GM18861 (cell line): ENCODE measurements around the gene MASP1.

ENCODE experiments used
- ATAC-seq: cut with Tn5 transposase; IDR thresholded peaks from one replicate; pipeline ENCODE4 v1.9.1; 2021; ENCODE audit not compliant: unreplicated experiment

The MASP1 gene

DNA sequence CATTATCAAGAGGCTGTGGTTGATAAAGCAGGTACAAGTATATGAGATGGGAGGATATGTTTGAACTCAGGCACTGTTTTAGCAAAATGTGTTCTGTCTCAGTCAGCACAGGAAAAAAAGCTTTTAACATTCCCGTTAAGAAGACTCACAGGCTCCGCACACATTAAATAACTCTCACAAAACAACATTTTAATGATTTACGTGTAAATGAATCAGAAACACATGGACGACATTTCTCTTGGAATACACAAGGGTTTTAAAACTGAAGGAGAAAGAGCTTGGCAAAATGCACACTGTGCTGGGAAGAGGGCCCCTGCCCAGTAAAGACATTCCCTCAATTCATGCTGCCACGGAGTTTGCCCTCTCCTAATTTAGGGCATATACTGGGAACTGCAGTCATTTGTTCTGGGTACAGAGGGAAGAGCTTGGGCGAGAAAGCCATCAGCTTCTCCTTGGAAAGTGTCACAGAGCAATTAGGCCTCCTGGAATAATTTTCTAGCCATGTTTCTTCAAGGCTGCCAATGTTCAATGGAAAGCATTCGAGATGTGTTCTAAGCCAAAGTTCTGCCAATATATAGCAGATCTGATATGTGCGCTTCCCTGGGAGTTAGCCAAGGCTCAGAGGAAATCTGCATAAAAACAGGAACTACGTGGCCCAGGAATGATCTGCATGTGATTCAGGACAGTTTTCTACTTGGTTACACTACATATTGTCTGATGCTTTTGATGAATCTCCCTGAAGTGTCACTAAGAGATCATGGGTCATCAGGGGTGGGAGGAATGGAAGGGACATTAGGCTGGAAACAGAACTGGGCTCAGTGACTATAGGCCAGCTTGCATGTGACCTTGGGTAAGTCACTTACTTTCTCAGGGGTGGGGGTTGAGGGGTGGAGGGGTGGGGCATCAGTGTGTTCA, 2.2 kb upstream of the MASP1 start:
- no peak for ATAC-seq

DNA sequence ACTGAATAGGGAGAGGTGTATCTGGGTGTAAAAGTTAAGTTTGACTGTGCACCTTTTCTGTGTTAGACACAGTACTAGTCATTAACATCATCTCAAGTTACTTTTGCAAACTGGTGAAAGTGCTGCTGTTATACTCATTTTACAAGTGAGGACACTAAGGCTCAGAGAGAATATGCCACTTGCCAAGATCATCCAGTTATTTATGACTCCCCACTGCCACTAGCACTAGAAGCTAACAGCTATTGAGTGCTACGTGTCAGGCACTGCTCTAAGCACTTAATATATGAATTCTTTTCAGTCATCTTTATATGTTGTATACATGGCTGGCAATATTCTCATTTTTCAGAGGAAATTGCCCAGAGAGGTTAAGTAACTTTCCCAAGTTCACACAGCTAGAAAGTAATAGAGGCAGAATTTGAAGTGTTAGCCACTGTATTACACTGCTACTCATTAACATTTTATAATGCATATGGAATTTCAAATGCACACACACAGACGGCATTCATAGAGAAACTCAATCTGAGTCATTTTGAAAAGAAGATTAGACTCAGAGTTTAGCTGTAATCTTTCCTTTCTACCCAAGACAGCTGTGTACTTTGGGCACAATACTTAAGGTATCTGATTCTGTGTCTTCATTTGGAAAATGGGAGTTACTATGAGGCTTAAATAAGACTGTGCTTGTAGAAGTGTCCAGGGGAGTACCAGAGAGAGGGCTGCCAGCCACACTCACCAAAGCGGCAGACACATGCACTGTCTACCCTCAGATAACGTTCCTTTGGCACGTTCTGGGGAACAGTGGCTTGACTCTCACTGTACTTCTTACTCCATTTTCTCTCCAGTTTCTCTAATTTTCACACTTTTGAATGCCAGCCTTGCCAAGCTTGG, 1.3 kb upstream of the MASP1 start:
- no peak for ATAC-seq

DNA sequence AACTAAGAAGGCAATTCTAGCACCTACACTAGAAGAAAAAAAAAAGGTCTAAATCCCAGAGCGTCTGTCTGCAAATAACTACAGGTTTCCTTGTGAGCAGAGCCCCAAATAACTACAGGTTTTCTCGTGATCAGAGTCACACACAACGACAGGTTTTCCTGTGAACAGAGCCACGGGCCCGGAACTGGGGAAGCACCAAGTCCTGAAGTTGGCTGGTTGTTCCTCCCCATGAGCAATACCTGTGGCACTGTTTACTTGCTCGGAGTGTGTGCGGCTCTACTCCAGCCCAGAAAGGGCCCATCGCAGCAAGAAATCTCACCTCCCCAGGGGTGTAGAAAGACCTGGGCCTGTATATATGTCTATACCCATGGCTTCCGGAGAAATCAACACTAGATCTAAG, 644 bp upstream of the MASP1 start:
- no peak for ATAC-seq

DNA sequence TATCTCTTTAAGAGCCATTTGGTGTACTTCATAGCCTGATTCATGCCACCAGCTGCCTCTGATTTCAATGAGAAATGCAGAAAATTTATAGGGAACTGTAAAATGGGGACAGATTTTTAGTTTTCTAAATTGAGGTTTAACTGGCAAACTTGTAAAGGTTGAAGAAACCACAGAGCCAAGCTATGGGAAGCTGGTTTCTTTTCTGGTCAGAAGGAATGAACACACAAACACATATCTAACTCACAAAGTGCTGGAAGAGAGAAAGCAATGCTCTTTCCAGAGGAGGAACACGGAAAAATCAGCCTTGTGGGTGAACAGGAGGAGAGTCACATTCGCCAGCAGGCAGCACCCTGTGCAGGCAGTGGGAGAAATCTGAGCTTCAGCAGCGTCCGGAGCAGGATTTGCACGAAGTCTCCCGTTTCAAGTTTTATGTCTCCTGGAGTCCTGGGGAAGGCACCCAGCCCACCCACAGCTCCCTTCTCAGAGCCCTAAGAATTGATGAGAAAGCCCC, 481 bp downstream of the MASP1 start:
- no peak for ATAC-seq

DNA sequence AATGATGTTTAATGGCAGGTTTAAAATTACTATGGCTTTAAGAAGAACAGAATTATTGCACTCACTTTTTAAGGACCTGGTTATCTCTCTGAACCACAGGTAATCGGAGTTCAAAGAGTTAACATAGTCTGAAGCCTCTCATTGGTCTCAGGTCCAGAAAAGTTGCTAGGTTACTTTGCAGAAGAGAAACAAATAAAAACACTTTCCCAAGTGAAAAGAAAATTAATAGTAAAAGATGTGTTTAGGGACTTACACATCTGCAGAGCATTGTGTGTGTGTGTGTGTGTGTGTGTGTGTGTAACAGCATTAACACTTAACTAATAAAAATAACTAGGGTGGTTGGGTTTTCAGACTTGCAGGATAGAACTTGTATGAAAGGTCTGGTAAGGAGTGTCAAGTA, 1.0 kb downstream of the MASP1 start:
- no peak for ATAC-seq

DNA sequence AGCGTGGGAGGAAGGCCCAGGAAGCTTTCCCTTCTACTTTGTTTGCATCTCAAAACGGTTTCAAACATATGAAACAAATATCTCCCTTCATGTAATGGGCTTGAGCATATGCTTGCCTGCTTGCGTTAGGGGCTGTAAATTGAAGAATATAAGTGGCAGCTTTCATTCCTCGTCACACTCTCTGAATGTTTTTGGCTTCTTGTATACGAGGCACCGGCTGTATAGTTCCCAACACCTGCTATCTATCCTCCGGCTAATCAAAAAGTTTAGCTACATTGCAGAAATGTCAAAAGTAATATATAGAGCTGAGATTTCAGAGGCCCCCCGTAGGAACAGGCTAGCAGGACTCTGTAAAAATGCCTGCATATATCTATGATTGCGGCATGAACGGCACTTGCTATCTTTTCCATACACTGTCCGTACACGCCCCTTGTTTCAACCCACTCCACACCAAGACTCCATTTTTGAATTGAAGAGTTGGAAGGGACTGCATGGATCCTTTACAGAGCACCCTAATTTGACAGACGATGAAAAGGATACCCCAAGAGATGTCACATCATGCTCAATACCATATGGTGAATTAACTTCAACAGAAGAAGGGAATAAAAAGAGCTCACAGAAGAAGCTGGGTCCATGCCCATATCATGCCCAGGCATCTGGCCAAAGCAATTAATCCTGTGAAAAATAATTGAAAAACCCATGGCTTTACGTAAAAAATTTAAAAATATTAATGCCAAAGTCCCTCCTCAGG, 2.5 kb downstream of the MASP1 start:
- no peak for ATAC-seq

DNA sequence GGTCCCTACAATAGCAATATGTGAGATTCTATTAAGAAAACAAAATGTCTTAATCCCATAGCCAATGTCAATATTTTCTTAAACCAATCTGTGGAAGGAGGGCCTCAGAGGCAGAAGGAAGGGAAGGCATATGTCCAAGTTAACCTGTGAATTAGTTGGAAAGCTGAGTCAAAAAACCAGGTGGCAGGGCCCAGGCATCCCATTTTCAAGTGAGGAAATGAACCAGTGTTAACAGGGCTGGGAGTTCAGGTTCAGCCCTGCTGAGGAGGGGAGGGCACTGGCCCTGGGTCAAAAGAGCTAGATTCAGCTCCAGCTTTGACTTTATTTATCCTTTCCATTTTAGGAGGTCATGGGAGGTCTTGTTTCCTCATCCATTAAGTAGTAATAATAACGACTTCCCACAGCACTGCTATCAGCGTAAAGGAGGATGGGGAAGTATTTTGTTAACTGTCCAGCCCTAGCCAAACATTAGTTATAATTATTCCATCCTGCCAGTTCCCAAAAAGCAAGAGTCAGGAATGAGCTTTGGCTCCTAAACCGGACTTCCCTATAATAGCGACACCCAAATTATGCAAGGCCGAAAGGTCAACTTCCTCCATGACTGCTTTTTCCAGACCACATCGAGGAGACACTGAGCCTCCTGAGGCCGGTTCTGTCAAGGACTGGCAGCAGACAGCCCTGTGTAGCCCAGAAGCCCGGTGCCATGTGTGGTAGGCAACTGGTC, 3.2 kb downstream of the MASP1 start:
- no peak for ATAC-seq

DNA sequence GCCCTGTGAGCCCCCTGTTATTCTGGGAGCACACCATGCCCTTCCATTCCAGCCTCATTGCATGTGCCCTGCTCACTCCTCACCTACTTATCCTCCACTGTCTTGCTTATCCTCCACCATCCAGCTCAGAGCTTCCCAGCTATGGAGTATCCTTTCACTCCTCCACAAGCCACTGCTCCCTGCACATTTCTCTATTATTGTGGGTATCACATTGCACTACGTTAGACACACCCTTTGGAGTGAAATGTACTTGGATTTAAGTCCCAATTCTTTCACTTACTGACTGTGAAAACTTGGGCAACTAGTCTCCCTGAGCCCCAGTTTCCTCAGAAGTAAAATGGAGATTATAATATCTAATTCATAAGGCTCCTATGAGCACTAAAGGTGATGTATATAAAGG, 4.3 kb downstream of the MASP1 start:
- no peak for ATAC-seq

DNA sequence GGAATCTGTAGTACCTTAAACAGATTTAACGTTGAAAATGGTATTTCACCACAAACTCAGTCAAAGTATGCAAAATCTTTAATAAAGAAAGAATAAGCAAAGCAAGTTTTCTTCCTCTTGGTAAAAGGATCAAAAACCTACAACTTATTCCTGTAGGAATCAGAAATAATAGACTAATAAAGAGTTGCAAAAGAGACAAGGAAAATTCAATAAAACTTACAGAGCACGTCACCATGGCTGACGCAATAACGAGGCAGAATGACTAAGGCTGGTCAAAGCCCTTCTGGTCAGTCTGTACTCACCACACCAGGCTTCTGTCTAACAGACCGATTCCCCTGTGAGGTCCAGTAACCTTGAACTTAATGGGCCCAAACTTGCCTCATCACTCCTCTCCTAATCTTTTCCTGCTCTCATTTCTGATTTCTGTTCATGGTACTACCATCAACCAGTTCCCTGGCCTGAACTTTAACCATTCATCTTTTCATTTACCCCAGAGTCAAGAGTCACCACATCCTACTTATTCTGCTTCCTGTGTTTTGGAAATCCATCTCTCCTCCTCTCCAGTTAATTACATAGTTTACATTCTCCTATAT, 5.0 kb downstream of the MASP1 start:
- no peak for ATAC-seq

DNA sequence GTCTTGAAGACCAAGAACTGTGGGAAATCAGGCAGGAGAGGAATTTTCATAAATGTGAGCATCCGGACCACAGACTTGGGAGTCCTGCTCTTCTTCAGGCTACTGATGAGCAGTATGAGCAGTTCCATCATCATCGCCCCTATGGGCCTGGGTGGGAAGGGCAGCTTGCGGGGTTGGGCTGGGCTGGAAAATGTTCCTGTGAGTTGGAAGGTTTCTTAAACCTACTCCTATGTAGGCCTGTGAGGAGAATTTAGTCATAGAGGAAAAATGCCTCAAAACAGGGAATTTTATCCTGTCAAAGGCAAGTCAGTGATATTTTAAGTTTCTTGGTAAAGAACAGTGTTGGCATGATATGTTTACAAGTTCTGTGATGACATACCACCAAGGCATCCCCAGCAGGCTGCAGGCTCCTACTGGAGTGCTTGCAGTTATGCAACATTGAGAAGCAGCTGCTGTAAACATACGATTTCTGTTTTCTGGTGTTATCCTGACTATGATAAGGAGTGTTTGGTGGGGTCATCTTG, 10.3 kb downstream of the MASP1 start:
- ATAC-seq, result no peak

DNA sequence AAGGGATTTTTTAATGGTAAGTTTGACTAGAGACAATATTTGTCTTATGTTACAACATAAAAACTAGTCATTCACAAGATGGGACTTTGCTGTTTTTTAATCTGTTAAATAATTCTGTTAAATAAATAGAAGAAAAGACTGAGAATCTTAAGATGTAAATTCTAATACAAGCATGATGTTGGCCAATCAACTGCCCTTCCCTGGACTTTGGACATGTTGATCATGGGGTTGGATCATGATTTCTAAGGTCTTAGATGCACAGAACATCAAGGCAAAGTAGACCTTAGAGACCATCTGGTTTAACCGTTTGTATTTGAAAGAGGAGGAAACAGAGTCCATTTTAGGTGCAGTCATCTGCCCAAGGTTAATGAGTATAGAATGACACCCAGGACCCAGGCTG, 10.9 kb downstream of the MASP1 start:
- ATAC-seq, result no peak

DNA sequence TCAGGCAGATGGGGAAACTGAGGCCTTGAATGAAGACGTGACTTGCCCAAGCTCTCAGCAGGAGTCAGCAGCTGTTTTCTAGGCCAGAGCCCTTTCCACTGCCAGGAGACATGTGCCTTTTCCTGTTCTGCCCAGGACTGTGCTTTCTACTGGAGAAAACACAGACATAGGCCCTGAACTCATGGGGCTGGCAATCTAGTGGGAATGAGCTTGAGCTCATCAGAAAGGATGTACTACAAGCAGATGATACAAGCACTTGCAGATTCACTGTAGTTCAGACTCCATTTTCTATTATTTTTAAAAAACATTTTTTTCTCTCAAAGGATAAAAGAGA, 14.4 kb downstream of the MASP1 start:
- ATAC-seq, result no peak

DNA sequence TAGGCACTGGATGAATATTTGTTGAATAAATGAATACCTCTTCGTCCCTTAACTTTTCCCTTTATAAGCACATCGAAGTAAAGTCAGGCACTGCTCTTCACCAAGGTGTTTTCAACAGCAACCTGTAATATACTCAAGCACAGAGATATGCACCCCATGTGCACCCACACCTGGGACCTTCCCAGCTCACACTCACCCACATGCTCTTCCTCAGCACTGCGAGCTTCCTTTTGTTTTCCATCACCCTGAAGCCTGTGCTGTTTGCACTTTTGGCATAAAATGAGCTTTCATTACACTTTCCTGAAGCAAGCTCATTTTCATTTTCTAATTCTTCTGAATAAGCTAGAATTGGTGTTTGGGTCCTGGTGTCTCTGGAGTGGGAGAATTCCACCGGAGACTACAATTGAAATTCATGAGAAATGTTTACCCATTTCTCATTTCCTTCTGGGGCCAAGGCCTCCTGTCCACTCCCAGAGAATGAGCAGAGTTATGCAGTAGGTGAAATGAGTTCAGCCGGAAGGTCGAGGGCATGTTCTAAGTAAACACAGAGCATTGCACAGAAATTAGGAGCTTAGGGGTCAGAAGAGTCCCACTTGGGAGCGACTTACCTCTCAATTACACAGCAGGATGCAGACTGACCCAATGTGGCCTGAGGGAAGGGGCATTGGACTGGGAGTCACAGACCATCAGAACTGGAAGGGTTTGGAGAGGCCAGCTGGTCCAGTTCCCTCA, 15.0 kb downstream of the MASP1 start:
- ATAC-seq, result no peak

DNA sequence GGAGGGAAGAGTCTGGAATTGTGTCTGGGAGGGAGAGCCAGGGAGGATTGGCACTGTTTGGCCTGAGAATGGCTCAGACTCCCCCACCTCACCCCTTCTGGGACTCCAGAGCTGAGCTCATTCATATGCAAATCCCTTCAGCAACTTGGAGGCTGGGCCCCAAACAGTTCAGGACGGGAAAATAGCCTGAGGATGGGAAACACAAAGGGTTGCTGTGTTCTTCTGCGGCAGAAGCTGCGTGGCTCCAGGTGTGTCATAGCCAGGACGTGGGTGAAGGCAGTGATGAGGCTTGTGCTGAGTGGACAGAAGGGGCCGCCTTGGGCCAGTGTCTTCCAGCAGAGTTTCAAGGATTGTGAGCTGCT, 16.6 kb downstream of the MASP1 start:
- no peak for ATAC-seq

DNA sequence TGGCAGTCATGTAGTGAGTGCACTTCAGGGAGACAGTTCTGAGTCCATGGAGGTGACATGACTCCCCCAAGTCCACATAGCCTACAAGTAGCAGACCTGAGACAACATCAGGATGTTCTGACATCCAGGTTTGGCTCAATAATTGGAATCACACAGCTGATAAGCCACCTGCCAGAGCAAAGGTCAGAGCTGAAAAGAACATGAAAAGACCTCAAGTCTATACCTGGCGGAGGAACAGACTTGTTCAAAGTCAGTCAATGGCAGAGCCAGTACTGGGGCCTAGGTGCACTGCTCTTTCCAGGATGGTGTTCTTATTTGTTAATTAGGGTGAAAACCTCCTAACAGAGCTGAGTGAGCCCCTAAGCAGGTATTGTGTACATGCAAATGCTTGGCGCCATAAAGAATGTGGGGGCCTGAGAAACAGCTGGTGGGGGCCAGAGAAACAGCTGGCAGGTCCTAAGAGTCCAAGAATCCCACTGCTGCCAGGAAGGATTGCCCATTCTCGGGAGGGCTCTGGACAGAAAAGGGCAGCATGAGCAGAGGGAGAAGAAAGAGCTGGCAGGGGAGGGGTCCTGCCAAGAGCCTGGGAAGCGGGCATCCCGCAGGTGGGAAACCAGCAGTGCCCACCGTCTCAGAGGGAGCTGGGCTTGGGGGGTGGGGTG, 17.1 kb downstream of the MASP1 start:
- no peak for ATAC-seq

DNA sequence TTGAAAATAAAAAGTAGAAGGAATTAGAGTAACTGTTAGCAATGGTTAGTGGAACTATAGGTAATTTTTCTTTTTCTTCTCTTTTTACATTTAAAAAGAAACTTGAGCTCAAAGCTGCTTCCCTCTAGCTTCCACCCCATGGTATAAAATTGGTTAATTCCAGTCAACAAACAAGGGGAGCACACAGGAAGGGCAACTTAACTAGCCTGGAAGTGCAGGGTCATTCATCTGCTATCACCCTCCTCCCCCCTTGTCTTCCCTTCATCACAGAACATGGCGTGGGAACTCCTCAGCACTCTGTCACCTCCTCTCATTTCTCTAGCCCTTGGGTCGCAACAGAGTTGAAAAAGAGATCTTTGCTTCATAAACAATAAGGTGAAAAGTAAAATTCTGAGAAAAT, 20.0 kb downstream of the MASP1 start:
- no peak for ATAC-seq

DNA sequence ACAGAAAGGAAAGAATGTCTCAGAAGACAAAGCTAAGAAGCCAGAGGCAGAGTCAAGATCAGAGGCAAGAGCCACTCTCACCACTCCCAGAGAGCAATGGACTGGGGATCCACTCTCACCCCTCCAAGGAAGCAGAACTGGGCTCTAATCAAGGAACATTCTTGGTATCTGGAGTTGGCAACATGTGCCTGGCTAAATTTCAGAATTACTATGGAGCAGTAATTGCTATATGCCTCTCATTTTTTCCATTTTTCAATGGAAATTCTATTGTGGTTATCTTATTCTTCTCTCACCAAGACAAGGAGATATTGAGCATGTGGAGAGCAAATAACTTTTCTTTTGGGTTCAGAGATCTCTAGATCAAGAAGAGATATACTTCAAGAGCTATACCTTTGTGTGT, 22.1 kb downstream of the MASP1 start:
- no peak for ATAC-seq

DNA sequence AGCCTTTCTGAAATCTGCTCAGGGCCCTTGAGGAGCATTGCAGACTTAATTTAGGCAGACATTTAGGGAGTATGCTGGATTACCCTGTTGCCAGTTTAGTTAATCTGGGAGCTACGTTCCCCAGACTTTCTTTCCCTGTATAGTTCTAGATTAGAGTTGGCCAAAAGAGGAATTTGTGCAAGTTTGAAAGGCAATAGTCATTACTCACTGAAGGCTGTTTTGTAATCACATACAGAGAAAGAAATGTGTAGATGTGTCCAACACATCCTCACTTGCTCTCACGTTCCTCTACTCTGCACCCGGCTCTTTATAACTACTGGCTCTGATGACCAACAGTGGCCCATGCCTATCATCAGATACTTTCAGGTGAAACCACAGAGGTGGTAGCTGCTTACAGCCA, 24.2 kb downstream of the MASP1 start:
- no peak for ATAC-seq

DNA sequence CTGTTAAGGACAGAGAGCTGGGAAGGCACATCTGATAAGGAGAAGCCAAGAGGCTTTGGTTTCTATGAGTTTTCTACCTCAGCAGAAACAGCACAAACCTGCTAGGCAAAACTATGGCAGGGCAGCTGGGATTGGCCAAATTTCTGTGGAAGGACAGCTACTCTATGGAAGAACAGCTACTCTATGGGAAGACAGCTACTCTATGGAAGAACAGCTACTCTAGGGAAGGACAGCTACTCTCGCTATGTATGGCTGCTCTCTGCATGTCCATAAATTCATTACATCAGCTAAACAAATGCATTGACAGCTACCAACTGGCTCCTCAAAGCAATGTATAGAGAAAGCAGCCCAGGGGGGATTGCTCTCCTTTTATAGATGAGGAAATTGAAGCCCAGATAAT, 24.8 kb downstream of the MASP1 start:
- ATAC-seq, result no peak
